Naive thymus-derived CD4-positive, alpha-beta T cell (primary cell): ENCODE data around the gene HRAS. TPM values are rescaled to one million over a fixed set of nuclear protein-coding genes. Genes with fewer than 3 reads are reported as not detected.

Source experiments
- ATAC-seq: fragments of 150-1000 bp; cut with Tn5 transposase; 2 replicates; pipeline ENCODE4 v1.10.0; 2021; ENCODE audit warnings: mild to moderate bottlenecking, moderate library complexity
- CTCF ChIA-PET: fragments of 350-600 bp; sonication (Branson Sonifier 250); formaldehyde crosslinking; loops from one replicate; lab custom pipeline; 2021; ENCODE audit warnings: antibody characterized with exemption; lab: Charles Lee
- POLR2A ChIA-PET: fragments of 350-600 bp; sonication (Branson Sonifier 250); formaldehyde crosslinking; loops from one replicate; lab custom pipeline; 2021; ENCODE audit warnings: antibody characterized with exemption, inconsistent platforms; lab: Charles Lee
- DNase-seq, 9 donors: peaks; one replicate each; pipeline versions ENCODE4 v3.0.0 to v3.0.0-alpha.2; 2020 to 2022; ENCODE audit warnings: mixed read lengths in 1 of 9
- H3K27ac ChIP-seq: one replicate; pipeline ENCODE4 v1.7.0; 2013; ENCODE audit warnings: mild to moderate bottlenecking, low read depth, low read length, moderate library complexity
- H3K27me3 ChIP-seq, 2 donors: one replicate each; pipeline ENCODE4 v1.7.0; 2013; ENCODE audit warnings: low read length in 2 of 2, mild to moderate bottlenecking in 2 of 2, moderate library complexity in 2 of 2; ENCODE audit not compliant: control insufficient read depth in 2 of 2, insufficient read depth in 2 of 2
- H3K36me3 ChIP-seq, 3 experiments: 1 replicate in 2 of 3; 2 replicates in 1 of 3; pipeline ENCODE4 v1.7.0; 2013; ENCODE audit warnings: low read length in 3 of 3, mild to moderate bottlenecking in 3 of 3, moderate library complexity in 1 of 3; ENCODE audit not compliant: insufficient read depth in 3 of 3, control insufficient read depth in 2 of 3
- H3K4me1 ChIP-seq, 2 donors: one replicate each; pipeline ENCODE4 v1.7.0; 2013; ENCODE audit warnings: low read length in 2 of 2, mild to moderate bottlenecking in 2 of 2, moderate library complexity in 1 of 2; ENCODE audit not compliant: control insufficient read depth in 2 of 2, insufficient read depth in 2 of 2
- H3K4me3 ChIP-seq: 2 replicates; pipeline ENCODE4 v1.7.0; 2013; ENCODE audit warnings: mild to moderate bottlenecking, low read length
- H3K9me3 ChIP-seq, 3 experiments: 1 replicate in 2 of 3; 2 replicates in 1 of 3; pipeline ENCODE4 v1.7.0; 2013; ENCODE audit warnings: low read length in 3 of 3; ENCODE audit not compliant: control insufficient read depth in 2 of 3
- H3K27ac Mint-ChIP-seq, 9 donors: one replicate each; pipeline ENCODE4 v1.8.0; 2020 to 2022; ENCODE audit warnings: mixed read lengths in 9 of 9, mild to moderate bottlenecking in 8 of 9, moderate library complexity in 5 of 9, inconsistent platforms in 2 of 9
- H3K27me3 Mint-ChIP-seq, 5 donors: one replicate each; pipeline ENCODE4 v1.8.0; 2021 to 2022; ENCODE audit warnings: mixed read lengths in 5 of 5, mild to moderate bottlenecking in 1 of 5
- H3K36me3 Mint-ChIP-seq, 5 donors: one replicate each; pipeline ENCODE4 v1.8.0; 2020 to 2022; ENCODE audit warnings: mixed read lengths in 5 of 5, mild to moderate bottlenecking in 3 of 5, inconsistent platforms in 1 of 5
- H3K4me1 Mint-ChIP-seq, 7 donors: one replicate each; pipeline ENCODE4 v1.8.0; 2020 to 2022; ENCODE audit warnings: mixed read lengths in 7 of 7, mild to moderate bottlenecking in 3 of 7, inconsistent platforms in 1 of 7
- H3K4me3 Mint-ChIP-seq, 10 donors: one replicate each; pipeline ENCODE4 v1.8.0; 2020 to 2022; ENCODE audit warnings: mild to moderate bottlenecking in 10 of 10, mixed read lengths in 10 of 10, moderate library complexity in 6 of 10, inconsistent platforms in 2 of 10
- H3K9me3 Mint-ChIP-seq, 11 donors: one replicate each; pipeline ENCODE4 v1.8.0; 2020 to 2022; ENCODE audit warnings: mixed read lengths in 11 of 11, mild to moderate bottlenecking in 4 of 11, inconsistent platforms in 1 of 11, moderate library complexity in 1 of 11
- intact Hi-C, 2 donors: fragments of 100-400 bp; cut with micrococcal nuclease; formaldehyde crosslinking; loops; one replicate each; pipeline ENCODE4 v1.15.1; 2023
- polyA plus RNA-seq, 2 donors: library from polyadenylated mRNA; unstranded; fragments of 300-500 nt; fragmentation: Illumina TruSeq; gene quantifications; one replicate each; pipeline ENCODE4 v1.2.3, GENCODE V29; 2021
- total RNA-seq, 6 experiments: library from RNA in 5 of 6; stranded (reverse) in 5 of 6; gene quantifications; 1 replicate in 5 of 6; 2 replicates in 1 of 6; pipeline ENCODE4 v1.2.3 and lab custom pipeline; 2021 to 2026

HRAS gene
- total RNA-seq, result 10 to 100 TPM; 22.3 to 52.0 (median 31.9) TPM
- polyA plus RNA-seq, result 10 to 100 TPM; 12.6 to 19.5 TPM
- 16.0 reads per million, percentile 45 among the genes with 10 or more reads in this experiment for total RNA-seq (lab: John Stamatoyannopoulos, UW)

DNA sequence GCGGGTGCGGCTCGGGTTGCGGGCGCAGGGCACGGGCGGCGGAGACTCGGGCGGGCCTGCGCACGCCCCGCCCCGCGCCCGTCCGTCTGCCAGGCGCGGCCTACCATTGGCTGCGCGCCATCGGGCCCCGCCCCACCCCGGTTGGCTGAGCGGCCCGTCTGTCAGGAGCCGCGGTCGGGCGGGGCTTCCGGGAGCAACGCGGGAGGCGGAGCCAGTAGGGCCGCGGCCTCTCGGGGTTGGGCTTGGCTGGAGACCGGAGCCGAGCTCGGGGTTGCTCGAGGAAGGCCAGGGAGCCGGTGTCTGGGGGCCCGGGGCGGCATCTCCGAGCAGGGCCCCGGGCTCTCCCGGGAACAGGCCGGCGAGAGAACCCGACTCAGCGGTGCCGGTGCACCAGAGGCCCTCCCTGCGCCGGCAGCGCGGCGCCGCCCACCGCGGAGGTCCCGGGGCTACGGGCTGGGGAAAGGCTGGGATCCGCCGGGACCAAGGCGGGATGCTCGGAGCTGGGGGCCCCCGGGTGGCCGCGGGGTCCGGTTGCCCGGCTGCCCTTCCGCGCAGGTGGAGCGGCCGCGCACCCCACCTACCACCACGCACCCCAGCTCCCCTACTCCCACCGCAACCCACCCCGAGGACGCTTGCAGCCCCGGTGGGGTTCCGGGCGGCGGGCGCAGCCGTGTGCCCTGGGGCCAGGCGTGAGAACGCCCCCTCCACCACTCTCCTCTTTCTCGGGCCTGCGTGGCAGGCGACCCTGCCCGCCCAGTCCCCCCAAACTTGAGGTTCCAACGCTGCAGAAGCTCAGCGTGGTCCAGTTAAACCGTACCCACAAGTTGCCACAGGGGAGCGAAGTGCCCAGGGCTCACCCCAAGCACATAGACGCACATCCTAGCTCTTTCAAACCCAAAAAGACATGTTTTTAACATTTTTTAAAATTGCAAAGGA, at the start of gene HRAS:
HRAS (minus strand) TSS at position 58 of the 936 bp plus-strand sequence.
- Histone ChIP-seq H3K4me3 (peak within 1 kb of the TSS; percentile 66), H3K27me3 (no peaks in the 10 kb centered on the region), H3K36me3 (peaks cover 0 to 30% (median 0%) of the 10 kb centered on the region in 3 experiments), H3K9me3 (no peaks in the 10 kb centered on the region), H3K4me1 (peaks cover 20 to 21% of the 10 kb centered on the region in 2 donors), H3K27ac (peak within 1 kb of the TSS; percentile 75)
- peak within 1 kb of the TSS; percentile 84 to 96 (median 91) for H3K27ac Mint-ChIP-seq
- no peaks in the 10 kb centered on the region for H3K9me3 Mint-ChIP-seq
- H3K4me1 Mint-ChIP-seq, result peaks cover 5 to 16% (median 11%) of the 10 kb centered on the region in 7 donors
- intact Hi-C loops, result loop anchor here (1.0 to 5.0 kb wide), 12 partner anchors 17 to 328 kb away; partner anchors contain the start of genes BET1L (in 2 of the 2), RIC8A (in 2 of the 2), DEAF1 (in 1 of the 2) and LMNTD2 (in 1 of the 2)
- peaks cover 0 to 3% (median 0%) of the 10 kb centered on the region in 5 donors for H3K36me3 Mint-ChIP-seq
- peak within 1 kb of the TSS; percentile 87 to 97 (median 91) for H3K4me3 Mint-ChIP-seq
- ChIA-PET CTCF (interaction anchor here (0.6 to 2.5 kb wide), 3 partner anchors 17 to 191 kb away, joined by 3 to 7 read pairs (median 4); partner anchors contain the start of gene TMEM80), POLR2A (interaction anchor here (0.6 to 4.0 kb wide), 24 partner anchors 10 to 329 kb away, joined by 3 to 26 read pairs (median 3); partner anchors contain the start of genes BET1L, DEAF1, IRF7 and PHRF1)
- DNase-seq (peak; percentile 92 to 99 (median 96)), ATAC-seq (peak; percentile 93)
- no peaks in the 10 kb centered on the region for H3K27me3 Mint-ChIP-seq

DNA sequence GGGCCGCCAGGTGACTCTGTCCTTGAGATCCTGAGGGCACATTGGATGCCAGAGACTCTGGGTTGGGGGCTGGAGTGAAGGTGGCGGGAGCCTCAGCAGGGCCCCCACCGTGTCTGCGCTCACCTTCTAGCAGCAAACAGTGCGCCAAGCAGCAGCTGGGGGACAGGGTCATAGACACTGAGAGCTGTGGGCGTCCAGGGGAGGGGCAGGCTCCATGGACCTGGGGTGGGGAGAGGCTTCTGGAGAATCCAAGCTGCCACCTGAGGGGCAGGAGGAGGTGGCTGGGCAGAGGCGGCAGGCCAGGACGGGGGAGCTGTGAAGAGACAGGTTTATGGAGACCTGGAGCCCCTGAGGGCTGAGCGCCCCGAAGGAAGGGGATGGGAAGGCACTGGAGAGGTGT, 48.9 kb upstream of the HRAS start:
- H3K4me1 Mint-ChIP-seq, result peaks cover 32 to 54% (median 43%) of the 10 kb centered on the region in 7 donors
- Histone ChIP-seq H3K9me3 (no peaks in the 10 kb centered on the region), H3K36me3 (peaks cover 10 to 52% (median 16%) of the 10 kb centered on the region in 3 experiments), H3K27ac (no peak overlapping the region), H3K27me3 (no peaks in the 10 kb centered on the region), H3K4me1 (peaks cover 16 to 23% of the 10 kb centered on the region in 2 donors), H3K4me3 (no peak overlapping the region)
- peak overlapping the region in 2 of 9 donors; percentile 42 to 62 for H3K27ac Mint-ChIP-seq
- no peaks in the 10 kb centered on the region for H3K27me3 Mint-ChIP-seq
- ATAC-seq (no peak), DNase-seq (no peak)
- intact Hi-C loops, result no loop called here
- H3K9me3 Mint-ChIP-seq, result no peaks in the 10 kb centered on the region
- POLR2A ChIA-PET, result interaction anchor here (0.6 to 1.1 kb wide), 3 partner anchors 15 to 142 kb away, joined by 3 to 4 read pairs (median 4); no protein-coding TSS in a partner anchor
- no peak overlapping the region for H3K4me3 Mint-ChIP-seq
- CTCF ChIA-PET, result interaction anchor here (0.6 kb wide), 1 partner anchor 186 kb away, joined by 3 read pairs; no protein-coding TSS in a partner anchor
- peaks cover 2 to 25% (median 15%) of the 10 kb centered on the region in 5 donors for H3K36me3 Mint-ChIP-seq

DNA sequence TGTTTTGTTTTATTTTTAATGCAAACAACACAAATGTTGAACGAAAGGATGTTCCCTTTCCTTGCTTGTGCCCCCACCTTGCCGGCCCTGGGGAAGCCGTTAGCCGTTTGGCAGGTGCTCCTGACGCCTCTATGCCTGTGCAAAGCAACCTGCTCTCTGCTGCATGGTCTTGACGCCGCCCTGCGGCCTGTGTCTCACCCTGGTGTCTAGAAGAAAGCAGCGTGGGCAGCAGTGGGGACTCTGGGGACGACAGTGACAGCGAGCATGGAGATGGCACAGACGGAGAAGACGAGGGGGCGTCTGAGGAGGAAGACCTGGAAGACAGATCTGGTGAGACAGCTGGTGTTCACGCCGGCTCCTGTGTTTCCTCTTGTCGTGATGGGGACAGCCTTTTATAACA, 46.4 kb upstream of the HRAS start:
- peaks cover 0 to 49% (median 12%) of the 10 kb centered on the region in 3 experiments for H3K36me3 ChIP-seq
- ATAC-seq (no peak), DNase-seq (no peak)
- H3K27ac Mint-ChIP-seq, result no peak overlapping the region
- no peaks in the 10 kb centered on the region for H3K9me3 ChIP-seq
- CTCF ChIA-PET, result interaction anchor here (0.7 kb wide), 1 partner anchor 74 kb away, joined by 3 read pairs; no protein-coding TSS in a partner anchor
- no peak overlapping the region for H3K4me3 ChIP-seq
- POLR2A ChIA-PET, result interaction anchor here (1.0 kb wide), 1 partner anchor 46 kb away, joined by 3 read pairs; the partner anchor contains the start of gene HRAS
- no peak overlapping the region for H3K4me3 Mint-ChIP-seq
- H3K9me3 Mint-ChIP-seq, result no peaks in the 10 kb centered on the region
- H3K27me3 ChIP-seq, result no peaks in the 10 kb centered on the region
- intact Hi-C loops, result no loop called here
- H3K4me1 ChIP-seq, result peaks cover 24 to 33% of the 10 kb centered on the region in 2 donors
- peaks cover 41 to 57% (median 49%) of the 10 kb centered on the region in 7 donors for H3K4me1 Mint-ChIP-seq
- no peaks in the 10 kb centered on the region for H3K27me3 Mint-ChIP-seq
- no peak overlapping the region for H3K27ac ChIP-seq
- H3K36me3 Mint-ChIP-seq, result peaks cover 0 to 18% (median 8%) of the 10 kb centered on the region in 5 donors

DNA sequence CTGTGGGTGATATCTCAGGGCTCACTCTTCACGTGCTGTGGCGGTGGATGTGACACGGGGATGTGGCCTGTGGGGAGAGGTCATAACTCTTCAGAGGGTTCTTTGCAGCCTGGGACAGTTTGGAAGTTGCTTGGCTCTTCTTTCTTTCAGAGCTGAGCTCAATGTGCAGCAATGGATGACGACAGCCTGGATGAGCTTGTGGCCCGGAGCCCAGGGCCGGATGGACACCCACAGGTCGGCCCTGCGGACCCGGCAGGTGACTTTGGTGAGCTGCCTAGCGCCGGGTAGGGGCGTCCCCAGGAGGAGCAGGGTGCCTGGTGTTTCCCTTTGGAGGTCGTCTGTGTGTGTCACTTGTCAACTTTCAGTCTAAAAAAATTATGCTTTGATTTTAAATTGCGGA, 46.0 kb upstream of the HRAS start:
- H3K27ac ChIP-seq, result no peak overlapping the region
- Mint-ChIP-seq H3K27me3 (no peaks in the 10 kb centered on the region), H3K36me3 (peaks cover 0 to 17% (median 6%) of the 10 kb centered on the region in 5 donors), H3K4me3 (peak overlapping the region in 5 of 10 donors; percentile 1 to 39 (median 27)), H3K27ac (peak overlapping the region in 5 of 9 donors; percentile 3 to 60 (median 39)), H3K9me3 (no peaks in the 10 kb centered on the region), H3K4me1 (peaks cover 38 to 54% (median 45%) of the 10 kb centered on the region in 7 donors)
- ChIA-PET POLR2A (interaction anchor here (1.0 kb wide), 1 partner anchor 46 kb away, joined by 3 read pairs; the partner anchor contains the start of gene HRAS), CTCF (interaction anchor here (0.6 to 0.7 kb wide), 2 partner anchors 25 to 346 kb away, joined by 3 to 5 read pairs; no protein-coding TSS in a partner anchor)
- H3K36me3 ChIP-seq, result peaks cover 0 to 45% (median 12%) of the 10 kb centered on the region in 3 experiments
- no peak overlapping the region for H3K4me3 ChIP-seq
- peaks cover 24 to 33% of the 10 kb centered on the region in 2 donors for H3K4me1 ChIP-seq
- H3K27me3 ChIP-seq, result no peaks in the 10 kb centered on the region
- ATAC-seq (no peak), DNase-seq (no peak)
- H3K9me3 ChIP-seq, result no peaks in the 10 kb centered on the region
- intact Hi-C loops, result no loop called here

DNA sequence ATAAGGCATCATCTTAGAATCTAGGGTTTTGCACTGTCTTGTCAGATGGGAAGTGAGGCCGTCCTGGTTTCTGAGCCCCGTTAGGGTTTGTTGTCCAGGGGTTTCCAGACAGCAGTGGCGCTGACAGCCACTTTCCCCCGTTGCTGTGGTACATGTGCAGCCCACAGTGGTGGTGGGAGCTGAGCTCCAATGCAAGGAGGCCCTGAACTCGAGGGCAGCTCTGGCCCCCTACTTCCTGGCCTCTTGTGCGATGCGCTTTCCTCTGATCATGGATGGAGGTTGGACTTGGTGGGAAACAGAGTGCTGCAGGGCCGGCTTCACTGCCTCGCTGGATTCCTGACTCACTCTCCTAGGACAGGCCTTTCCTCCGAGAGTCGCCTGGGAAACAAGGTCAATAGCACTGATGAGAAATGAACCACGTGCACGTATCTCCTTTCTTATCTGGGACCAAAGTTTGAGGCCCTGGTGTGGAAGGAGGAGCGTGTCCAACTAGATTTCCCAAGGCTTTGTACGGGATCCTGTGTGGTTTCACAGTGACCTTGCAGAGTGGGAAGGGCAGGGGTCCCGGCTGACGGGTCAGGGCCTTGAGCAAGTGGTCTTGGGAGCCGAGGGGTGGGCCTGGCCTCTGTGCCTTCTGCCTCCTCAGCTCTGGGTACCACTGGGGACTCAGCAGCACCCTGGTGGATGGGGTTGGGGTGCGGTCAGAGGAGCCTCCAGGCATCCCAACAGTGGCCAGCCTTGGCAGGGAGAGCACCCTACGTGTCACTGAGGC, 44.6 kb upstream of the HRAS start:
- intact Hi-C loops, result loop anchor here in 1 of 2 donors (5.0 kb wide), 1 partner anchor 343 kb away; the partner anchor contains the start of genes PSMD13 and SIRT3
- Mint-ChIP-seq H3K9me3 (no peaks in the 10 kb centered on the region), H3K36me3 (peaks cover 0 to 17% (median 4%) of the 10 kb centered on the region in 5 donors), H3K27me3 (peaks cover 0 to 2% (median 0%) of the 10 kb centered on the region in 5 donors), H3K4me3 (peak overlapping the region in 9 of 10 donors; percentile 29 to 94 (median 47)), H3K4me1 (peaks cover 36 to 56% (median 43%) of the 10 kb centered on the region in 7 donors), H3K27ac (peak overlapping the region in 3 of 9 donors; percentile 43 to 62 (median 53))
- Histone ChIP-seq H3K27me3 (no peaks in the 10 kb centered on the region), H3K4me1 (peaks cover 26 to 34% of the 10 kb centered on the region in 2 donors), H3K27ac (no peak overlapping the region), H3K4me3 (no peak overlapping the region), H3K9me3 (no peaks in the 10 kb centered on the region), H3K36me3 (peaks cover 0 to 46% (median 12%) of the 10 kb centered on the region in 3 experiments)
- ChIA-PET CTCF (no interaction called here), POLR2A (no interaction called here)
- ATAC-seq (no peak), DNase-seq (no peak)
